GM21723 (cell line): ENCODE results near the gene MED16.
A peak's percentile ranks its signal among the peaks of the same experiment; 100 is the strongest.

Source experiments
- ATAC-seq: cut with Tn5 transposase; IDR thresholded peaks from one replicate; pipeline ENCODE4 v1.9.1; 2021; ENCODE audit warnings: mild to moderate bottlenecking, moderate library complexity; ENCODE audit not compliant: unreplicated experiment

The MED16 gene

DNA sequence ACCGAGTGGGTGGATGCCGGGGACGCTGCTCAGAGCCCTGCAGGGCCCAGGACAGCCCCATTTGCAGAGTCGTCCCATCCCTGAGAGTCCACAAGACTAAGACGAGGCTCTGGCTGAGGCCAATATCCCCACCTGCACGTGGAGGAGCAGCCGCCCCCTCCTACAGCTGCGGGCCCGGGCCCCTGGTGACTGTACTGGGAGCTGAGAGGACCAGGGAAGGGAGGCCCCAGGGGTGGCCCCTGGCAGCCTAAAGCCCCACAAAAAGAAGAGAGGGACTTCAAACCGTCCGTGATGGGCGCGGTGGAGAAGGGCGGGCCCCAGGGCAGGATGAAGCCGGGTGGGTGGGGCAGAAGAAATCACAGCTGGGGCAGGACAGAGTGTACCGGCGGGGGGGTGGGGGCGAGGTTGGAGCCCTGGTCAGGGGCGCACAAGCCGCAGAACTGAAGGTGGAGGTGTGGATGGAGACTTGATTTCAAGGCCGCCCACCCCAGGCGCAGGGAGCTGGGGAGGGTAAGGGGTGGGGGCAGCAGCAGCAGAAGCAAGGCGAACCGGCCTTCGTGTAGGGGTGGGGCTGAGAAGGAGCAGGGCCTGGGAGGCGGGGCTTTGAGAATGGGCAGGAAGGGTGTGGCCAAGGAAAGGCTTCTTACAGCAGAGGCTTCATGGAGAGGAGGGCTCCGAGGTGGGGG, 20.6 kb downstream of the MED16 start:
- ATAC-seq = peak; percentile 49

GRCh38 chr19:871446-872265, 21.3 kb downstream of the MED16 start:
- no peak for ATAC-seq

DNA sequence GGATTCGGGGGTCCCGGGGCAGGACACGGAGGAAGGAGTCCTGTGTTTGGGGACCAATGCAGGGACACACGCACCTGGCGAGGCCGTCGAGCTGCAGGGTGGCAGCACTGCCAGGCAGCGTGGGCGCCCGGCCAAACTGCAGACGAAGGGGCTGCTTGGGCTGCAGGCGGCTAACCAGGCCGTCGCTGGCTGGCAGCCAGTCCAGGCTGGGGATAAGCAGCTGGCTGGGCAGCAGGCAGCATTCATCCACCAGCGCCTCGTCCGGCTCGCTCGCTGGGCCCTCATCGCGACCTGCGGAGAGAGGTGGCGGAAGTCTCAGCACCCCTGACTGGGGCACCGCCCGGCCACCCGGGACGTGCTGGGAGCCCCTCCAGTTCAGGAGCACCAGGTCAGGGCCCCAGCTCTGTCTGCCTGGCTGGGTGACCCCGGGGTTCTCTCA, 22.0 kb downstream of the MED16 start:
- no peak for ATAC-seq

DNA sequence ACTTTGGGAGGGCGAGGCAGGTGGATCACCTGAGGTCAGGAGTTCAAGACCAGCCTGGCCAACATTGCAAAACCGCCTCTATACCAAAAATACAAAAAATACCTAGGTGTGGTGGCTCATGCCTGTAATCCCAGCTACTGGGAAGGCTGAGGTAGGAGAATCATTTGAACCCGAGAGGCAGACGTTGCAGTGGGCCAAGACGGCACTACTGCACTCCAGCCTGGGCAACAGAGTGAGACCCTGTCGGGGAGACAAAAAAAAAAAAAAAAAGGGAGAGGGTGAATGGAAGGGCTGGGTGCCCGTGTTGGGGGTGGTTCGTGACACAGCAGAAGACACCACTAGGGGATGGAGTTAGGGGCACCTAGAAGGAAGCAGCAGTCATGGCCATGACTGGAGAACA, 22.7 kb downstream of the MED16 start:
- no peak for ATAC-seq

DNA sequence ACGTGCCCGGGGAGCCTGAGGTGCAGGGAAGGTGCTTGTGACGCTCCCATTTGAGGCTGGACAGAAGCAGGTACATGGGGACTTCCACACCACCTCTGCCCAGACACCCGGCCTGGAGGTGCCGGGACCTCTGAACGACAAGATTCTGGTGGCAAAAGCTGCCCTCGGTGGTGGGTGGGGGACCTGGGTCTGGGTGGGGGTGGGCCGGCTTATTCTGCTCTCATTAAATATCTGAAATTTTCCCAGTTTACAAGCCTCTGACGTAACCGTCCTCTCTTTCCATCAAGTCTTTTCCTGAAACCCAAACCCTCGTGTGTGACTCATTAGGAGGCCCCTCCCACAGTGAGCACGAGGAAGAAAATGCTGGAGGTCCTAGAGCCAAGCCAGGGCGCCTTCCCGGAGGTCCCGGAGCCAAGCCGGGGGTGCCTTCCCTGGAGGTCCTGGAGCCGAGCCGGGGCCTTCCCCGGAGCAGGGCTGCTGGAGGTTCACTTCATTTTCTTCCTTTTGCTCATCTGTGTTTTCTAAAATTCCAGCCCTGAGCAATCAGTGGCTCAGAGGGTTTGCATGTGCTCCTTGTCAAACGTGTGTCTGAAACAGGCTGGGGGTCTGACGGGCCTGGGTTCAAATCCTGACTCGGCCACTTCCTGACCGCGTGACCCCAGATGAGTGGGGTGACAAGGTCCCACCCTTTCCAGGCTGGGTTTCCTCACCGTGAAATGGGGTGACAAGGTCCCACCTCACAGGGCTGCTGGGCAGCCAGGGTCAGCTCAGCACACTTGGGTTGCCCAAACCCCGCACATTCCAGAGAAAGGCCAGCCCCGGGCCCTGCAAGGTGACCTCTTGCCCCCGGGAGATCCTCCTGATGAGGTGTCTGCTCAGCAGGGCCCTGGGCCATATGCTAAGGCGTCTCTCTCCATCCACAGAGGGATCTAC, 23.5 kb downstream of the MED16 start:
- no peak for ATAC-seq

- no peak for ATAC-seq
Measured at GRCh38 chr19:868458-869244, 24.3 kb downstream of the MED16 start.

DNA sequence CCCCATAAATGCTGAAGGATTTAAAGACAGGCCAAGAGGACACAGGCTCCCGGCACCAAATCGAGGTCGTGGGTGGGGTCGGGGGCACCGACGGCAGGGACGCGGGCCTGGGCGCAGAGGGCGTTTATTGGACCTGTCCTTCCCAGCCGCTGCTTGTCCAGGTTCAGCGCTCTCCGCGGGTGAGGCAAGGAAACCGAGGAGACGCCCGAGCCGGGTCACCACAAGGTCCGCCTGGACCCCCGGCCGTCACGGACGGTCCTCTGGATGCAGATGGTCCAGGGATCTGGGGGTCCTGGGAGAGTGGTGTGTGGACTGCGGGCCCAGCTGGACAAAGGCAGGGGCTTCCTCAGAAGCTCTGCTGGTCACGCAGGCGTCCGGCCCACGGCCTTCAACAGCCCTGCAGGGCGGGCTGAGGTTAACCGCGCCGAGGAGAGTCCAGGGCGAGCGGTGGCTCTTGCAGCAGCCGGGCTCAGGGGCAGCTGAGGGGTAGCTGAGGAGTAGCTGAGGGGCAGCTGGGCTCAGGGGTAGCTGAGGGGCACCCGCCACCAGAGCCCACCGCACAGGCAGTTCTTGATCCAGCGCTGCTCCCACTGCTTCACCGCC, 25.0 kb downstream of the MED16 start:
- ATAC-seq = no peak

DNA sequence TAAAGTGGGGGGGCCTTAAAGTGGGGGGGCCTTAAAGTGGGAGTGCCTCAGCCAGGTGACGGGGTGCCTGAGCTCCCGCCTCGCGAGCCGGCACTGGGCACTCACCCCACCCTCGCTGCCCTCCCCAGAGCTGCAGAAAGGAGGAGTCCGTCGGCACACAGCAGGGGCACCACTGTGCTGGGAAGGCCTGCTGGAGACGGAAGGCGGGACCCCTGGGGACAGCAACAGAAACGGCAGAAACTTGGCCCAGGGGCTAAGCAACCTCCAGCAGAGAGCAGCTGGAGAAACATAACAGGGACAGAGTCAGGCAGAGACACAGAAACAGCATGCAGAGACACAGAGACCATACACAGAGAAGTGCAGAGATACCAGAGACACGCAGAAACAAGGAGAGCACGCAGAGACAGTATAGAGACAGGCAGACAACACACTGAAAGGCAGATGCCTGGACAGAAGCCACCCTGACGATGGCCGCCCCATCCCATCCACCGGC, 25.6 kb downstream of the MED16 start:
- no peak for ATAC-seq

- ATAC-seq = no peak
Measured at GRCh38 chr19:866769-867300, 26.2 kb downstream of the MED16 start.

DNA sequence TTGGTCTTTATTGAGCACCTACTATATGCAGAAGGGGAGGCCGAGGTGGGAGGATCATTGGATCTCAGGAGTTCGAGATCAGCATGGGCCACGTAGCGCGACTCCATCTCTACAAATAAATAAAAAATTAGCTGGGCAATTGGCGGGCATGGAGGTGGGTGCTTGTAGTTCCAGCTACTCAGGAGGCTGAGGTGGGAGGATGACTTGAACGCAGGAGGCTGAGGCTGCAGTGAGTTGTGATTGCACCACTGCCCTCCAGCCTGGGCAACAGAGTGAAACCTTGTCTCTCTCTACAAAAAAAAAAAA, 29.7 kb downstream of the MED16 start:
- no peak for ATAC-seq

DNA sequence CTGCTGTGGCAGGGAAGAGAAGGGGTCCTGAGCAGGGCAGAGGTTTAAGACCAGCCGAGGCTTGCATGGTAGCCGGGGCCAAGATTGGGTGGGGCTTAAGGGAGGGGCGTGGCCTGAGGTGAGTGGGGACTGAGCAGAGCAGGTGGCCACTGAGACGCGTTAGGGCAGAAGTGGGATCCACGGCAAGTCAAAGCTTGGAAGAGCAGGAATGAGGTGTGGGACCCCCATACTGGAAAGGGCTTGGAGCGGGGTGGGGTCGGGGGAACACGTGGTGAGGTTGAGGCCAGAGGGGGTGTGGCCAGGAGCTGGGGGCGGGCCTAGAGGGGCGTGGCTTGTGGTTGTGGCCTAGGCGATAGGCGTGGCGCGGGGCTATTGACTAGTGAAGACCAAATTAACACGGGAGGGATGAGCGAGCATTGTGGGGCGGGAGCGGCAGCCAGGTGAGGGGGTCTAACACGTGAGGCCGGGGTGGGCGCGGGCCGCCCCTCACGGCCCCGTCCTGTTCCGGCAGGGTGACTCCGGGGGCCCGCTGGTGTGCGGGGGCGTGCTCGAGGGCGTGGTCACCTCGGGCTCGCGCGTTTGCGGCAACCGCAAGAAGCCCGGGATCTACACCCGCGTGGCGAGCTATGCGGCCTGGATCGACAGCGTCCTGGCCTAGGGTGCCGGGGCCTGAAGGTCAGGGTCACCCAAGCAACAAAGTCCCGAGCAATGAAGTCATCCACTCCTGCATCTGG, 30.2 kb downstream of the MED16 start:
- ATAC-seq = no peak

DNA sequence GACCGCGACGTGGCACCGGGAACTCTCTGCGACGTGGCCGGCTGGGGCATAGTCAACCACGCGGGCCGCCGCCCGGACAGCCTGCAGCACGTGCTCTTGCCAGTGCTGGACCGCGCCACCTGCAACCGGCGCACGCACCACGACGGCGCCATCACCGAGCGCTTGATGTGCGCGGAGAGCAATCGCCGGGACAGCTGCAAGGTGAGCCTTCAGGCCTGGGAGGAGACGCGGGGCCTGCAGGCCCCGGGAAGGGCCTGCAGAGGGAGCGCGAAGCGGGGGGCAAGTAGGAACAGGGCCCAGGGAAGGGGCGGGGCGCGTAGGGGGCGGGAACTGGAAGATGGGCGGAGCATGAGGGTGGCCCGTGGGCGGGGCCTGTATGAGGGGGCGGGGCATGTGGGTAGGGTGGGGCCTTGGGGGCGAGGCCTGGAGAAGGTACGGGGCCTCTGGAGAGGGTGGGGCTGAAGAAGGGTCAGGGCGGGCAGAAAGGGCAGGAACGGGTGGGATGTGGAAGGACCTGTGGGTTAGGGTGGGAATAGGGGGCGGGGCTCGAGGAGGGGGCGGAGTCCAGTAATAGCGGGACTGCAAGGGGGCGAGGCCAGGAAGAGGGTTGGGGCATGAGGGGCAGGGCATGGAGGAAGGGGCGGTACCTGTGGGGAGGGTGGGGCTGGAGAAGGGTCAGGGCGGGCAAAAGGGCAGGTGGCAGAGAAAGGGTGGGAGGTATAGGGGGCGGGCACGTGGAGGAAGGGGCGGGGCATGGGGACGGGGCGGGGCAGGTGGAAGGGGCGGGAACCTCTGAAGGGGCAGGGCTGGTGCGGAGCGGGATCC, 31.0 kb downstream of the MED16 start:
- no peak for ATAC-seq

- ATAC-seq = no peak
Measured at GRCh38 chr19:861141-861755, 31.7 kb downstream of the MED16 start.

DNA sequence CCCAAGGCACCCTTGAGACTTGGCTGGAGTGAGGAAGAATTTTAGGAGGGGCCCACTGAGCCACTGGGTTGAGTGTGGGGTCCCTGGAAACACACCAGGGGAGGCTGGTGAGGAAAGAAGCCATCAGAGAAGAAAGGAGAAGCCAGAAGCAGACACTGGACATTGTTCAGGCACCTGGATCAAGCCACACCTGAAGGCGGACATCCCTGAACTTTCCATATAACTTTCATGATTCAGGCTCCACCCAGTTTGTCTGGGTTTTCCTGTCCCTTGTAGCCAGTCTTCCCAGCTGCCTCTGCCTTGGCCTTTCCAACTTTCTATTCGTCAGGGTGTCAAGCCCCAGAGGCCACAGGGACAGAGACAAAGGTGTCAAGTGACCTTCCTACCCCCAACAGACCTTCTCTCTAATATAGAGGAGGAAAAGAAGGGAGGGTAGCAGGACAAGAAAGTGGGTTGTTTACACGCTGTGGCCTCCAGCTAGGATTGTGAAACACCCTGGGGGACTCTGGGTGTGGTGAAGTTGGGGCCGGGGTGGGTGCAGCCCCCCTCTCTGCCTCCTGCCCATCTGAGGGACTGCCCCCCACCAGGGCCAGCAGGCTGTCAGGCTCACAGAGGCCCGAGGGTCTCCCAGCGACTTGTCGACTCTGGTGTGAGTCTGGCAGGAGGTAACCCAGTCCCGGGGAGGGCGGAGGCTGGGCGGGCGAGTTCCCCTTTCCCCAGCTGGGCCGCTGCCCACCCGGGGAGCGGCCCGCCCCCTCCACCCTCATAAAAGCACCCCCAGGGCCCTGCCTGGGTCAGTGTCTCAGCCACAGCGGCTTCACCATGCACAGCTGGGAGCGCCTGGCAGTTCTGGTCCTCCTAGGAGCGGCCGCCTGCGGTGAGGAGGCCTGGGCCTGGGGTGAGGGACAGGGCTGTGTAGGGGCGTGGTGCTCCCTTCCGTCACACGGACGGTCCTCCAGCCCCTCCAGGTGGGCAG, 33.8 kb downstream of the MED16 start, which contains the start of gene CFD:
TSS of gene CFD (plus strand) at position 797 of the 976 bp plus-strand sequence. CDS start at position 823, 26 bp downstream.
- no peak for ATAC-seq

- ATAC-seq = no peak
Measured at GRCh38 chr19:858284-858683, 34.7 kb downstream of the MED16 start.

GRCh38 chr19:855566-856120, 37.3 kb downstream of the MED16 start:
- no peak for ATAC-seq
